Endothelial cell of umbilical vein (primary cell): ENCODE results near the gene NRG3. TPM values are rescaled to one million over a fixed set of nuclear protein-coding genes. Genes with fewer than 3 reads are reported as not detected.

Source experiments
- BruUV-seq: library from RNA; stranded (reverse); fragments of 400-500 nt; replicated peaks from 2 replicates; lab custom pipeline; 2021; lab: Mats Ljungman, UMichigan
- CTCF ChIA-PET: fragments of 300-600, 350-600 bp; sonication (Branson Sonifier 250); formaldehyde crosslinking; loops from one replicate; lab custom pipeline; 2021; ENCODE audit warnings: antibody characterized with exemption, inconsistent platforms; lab: Charles Lee
- POLR2A ChIA-PET: fragments of 300-600, 350-600 bp; sonication (Branson Sonifier 250); formaldehyde crosslinking; loops from one replicate; lab custom pipeline; 2021; ENCODE audit warnings: antibody characterized with exemption, inconsistent platforms; lab: Charles Lee
- DNase-seq: peaks from one replicate; pipeline ENCODE4 v3.0.0-alpha.2; 2011; ENCODE audit warnings: low read depth, low spot score
- FAIRE-seq: peaks from 2 replicates; lab custom pipeline; 2011; peaks lifted over from hg19 to GRCh38; lab: Jason Lieb, UNC
- H2AFZ ChIP-seq: 2 replicates; pipeline ENCODE4 v1.6.0; 2012; ENCODE audit warnings: low read depth, low read length, control low read depth, inconsistent platforms
- H3K27ac ChIP-seq: 2 replicates; pipeline ENCODE4 v1.5.1; 2011; ENCODE audit warnings: low read depth, mild to moderate bottlenecking, control low read depth, low read length, moderate library complexity; ENCODE audit not compliant: insufficient read depth
- H3K27me3 ChIP-seq, 2 experiments: 2 replicates each; pipeline versions ENCODE4 v1.6.0 to v1.6.1; 2011; ENCODE audit warnings: low read length in 2 of 2, mixed read lengths in 1 of 2; ENCODE audit not compliant: control insufficient read depth in 2 of 2, insufficient read depth in 2 of 2
- H3K36me3 ChIP-seq, 2 experiments: 2 replicates in 1 of 2; 3 replicates in 1 of 2; pipeline ENCODE4 v1.5.1; 2011; ENCODE audit warnings: low read length in 2 of 2, mild to moderate bottlenecking in 1 of 2, moderate library complexity in 1 of 2; ENCODE audit not compliant: control insufficient read depth in 2 of 2, insufficient read depth in 2 of 2; ENCODE audit errors: extremely low read depth in 1 of 2
- H3K4me1 ChIP-seq: 3 replicates; pipeline ENCODE4 v1.5.1; 2011; ENCODE audit warnings: mild to moderate bottlenecking, low read length; ENCODE audit not compliant: control insufficient read depth, insufficient read depth; ENCODE audit errors: extremely low read depth
- H3K4me2 ChIP-seq: 2 replicates; pipeline ENCODE4 v1.6.1; 2011; ENCODE audit warnings: low read length, control low read depth, mixed read lengths; ENCODE audit not compliant: insufficient read depth
- H3K4me3 ChIP-seq, 3 experiments: fragments of 200-600 bp in 1 of 3; sonication (generic), shearing (Covaris generic) in 1 of 3; replicated peaks in 1 of 3; 2 replicates each; pipeline ENCODE4 v1.5.1; 2011 to 2016; ENCODE audit warnings: control low read depth in 3 of 3, low read length in 3 of 3, mild to moderate bottlenecking in 2 of 3, inconsistent platforms in 1 of 3, low read depth in 1 of 3, moderate library complexity in 1 of 3; ENCODE audit not compliant: insufficient read depth in 1 of 3
- H3K79me2 ChIP-seq: 2 replicates; pipeline ENCODE4 v1.6.0; 2012; ENCODE audit warnings: low read length, inconsistent platforms; ENCODE audit not compliant: control insufficient read depth, insufficient read depth
- H3K9ac ChIP-seq: replicated peaks from 2 replicates; pipeline ENCODE3; 2011; ENCODE audit warnings: low read length, control low read depth; ENCODE audit not compliant: insufficient read depth; ENCODE audit errors: extremely low read depth
- H3K9me1 ChIP-seq: replicated peaks from 3 replicates; pipeline ENCODE4 v1.6.0; 2011; ENCODE audit warnings: mild to moderate bottlenecking, low read length; ENCODE audit not compliant: control insufficient read depth, insufficient read depth; ENCODE audit errors: extremely low read depth
- H3K9me3 ChIP-seq: replicated peaks from 2 replicates; pipeline ENCODE4 v1.5.1; 2012; ENCODE audit warnings: low read length, inconsistent platforms; ENCODE audit not compliant: control insufficient read depth, insufficient read depth
- H4K20me1 ChIP-seq: replicated peaks from 2 replicates; pipeline ENCODE3; 2011; ENCODE audit warnings: mild to moderate bottlenecking, low read length; ENCODE audit not compliant: control insufficient read depth, insufficient read depth; ENCODE audit errors: extremely low read depth
- CTCF ChIP-seq, 2 donors: IDR thresholded peaks; 1 replicate in 1 of 2; 2 replicates in 1 of 2; pipeline ENCODE4 v1.5.1; 2011; ENCODE audit warnings: low read length in 2 of 2, mild to moderate bottlenecking in 2 of 2, moderate library complexity in 2 of 2, control low read depth in 1 of 2, inconsistent platforms in 1 of 2, low read depth in 1 of 2; ENCODE audit not compliant: insufficient read depth in 1 of 2; ENCODE audit errors: extremely low read depth in 1 of 2
- FOS ChIP-seq: IDR thresholded peaks from 2 replicates; pipeline ENCODE4 v1.6.1; 2011; ENCODE audit warnings: mild to moderate bottlenecking, low read length, moderate library complexity, borderline replicate concordance; ENCODE audit not compliant: insufficient read depth
- GATA2 ChIP-seq: IDR thresholded peaks from 2 replicates; pipeline ENCODE4 v1.7.0; 2011; ENCODE audit warnings: low read depth, mild to moderate bottlenecking, moderate library complexity, mixed read lengths, low read length; ENCODE audit not compliant: insufficient read length, insufficient read depth
- JUN ChIP-seq: IDR thresholded peaks from 2 replicates; pipeline ENCODE4 v1.6.1; 2011; ENCODE audit warnings: borderline replicate concordance, low read depth; ENCODE audit not compliant: insufficient read length, insufficient read depth
- MAX ChIP-seq: IDR thresholded peaks from 2 replicates; pipeline ENCODE4 v1.6.1; 2011; ENCODE audit not compliant: insufficient read depth, insufficient read length
- MYC ChIP-seq: IDR thresholded peaks from one replicate; pipeline ENCODE4 v1.6.1; 2011; ENCODE audit warnings: mild to moderate bottlenecking, low read depth, low read length
- POLR2A ChIP-seq: IDR thresholded peaks from 2 replicates; pipeline ENCODE4 v1.6.1; 2012; ENCODE audit warnings: low read depth, mild to moderate bottlenecking, control low read depth, low read length
- dilution Hi-C: fragments of 300-500 bp; cut with MboI; formaldehyde crosslinking; loops from one replicate; pipeline ENCODE4 v1.15.0; 2019; ENCODE audit warnings: low sequenced_read_pairs; ENCODE audit not compliant: extremely low pct_ligation_motif_present
- intact Hi-C: fragments of 100-400 bp; cut with micrococcal nuclease; formaldehyde crosslinking; loops from one replicate; pipeline ENCODE4 v1.10.0; 2022
- polyA plus RNA-seq, 4 experiments: library from polyadenylated mRNA; depleted of rRNA in 3 of 4; stranded (reverse) in 3 of 4; unstranded in 1 of 4; fragments of >200 nt; gene quantifications; 2 replicates each; pipeline versions ENCODE4 v1.2.1 to v1.2.3, GENCODE V29; 2011 to 2012; ENCODE audit warnings: missing spikeins in 1 of 4
- total RNA-seq: library from RNA; stranded (reverse); gene quantifications from 2 replicates; pipeline ENCODE4 v1.2.3, GENCODE V29; 2021

NRG3 gene
- total and polyA plus RNA-seq, 2 donors (not counting 3 experiments of a cell fraction or from before 2014, with no cell fraction given) = 1.9 to 3.9 TPM

DNA sequence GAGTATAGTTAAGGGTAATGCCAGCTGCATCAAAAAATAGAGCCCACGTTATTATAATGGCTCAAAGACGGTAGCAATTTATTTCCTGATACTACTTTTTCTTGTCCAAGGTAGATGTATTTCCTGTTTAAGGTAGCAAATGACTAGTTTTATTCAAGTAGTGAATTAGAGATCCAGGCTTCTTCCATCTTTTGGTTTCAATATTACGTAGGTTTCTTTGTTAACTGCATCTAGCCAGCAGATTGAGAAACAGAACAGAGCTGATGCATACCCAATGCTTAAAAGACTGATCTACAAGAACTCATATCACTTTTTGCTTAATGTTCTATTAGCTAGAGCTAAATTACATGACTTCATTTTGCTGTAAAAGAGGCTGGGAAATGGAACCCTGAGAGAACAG is 992.1 kb downstream of the NRG3 start:
- Histone ChIP-seq H3K4me2 (no peak overlapping the region), H3K4me1 (no peaks in the 10 kb centered on the region), H3K9ac (no peak overlapping the region), H3K36me3 (no peaks in the 10 kb centered on the region), H2AFZ (no peak overlapping the region), H3K27me3 (no peaks in the 10 kb centered on the region), H3K79me2 (no peaks in the 10 kb centered on the region), H3K9me3 (no peaks in the 10 kb centered on the region), H3K27ac (no peak overlapping the region), H4K20me1 (no peaks in the 10 kb centered on the region), H3K9me1 (no peaks in the 10 kb centered on the region), H3K4me3 (no peak overlapping the region)
- DNase-seq = no peak
- FAIRE-seq = no peak
- intact Hi-C loops (no loop called here), dilution Hi-C loops (no loop called here)
- POLR2A ChIA-PET = no interaction called here
- no TSS peak for BruUV-seq
- CTCF ChIA-PET = interaction anchor here (0.6 kb wide), 1 partner anchor 17 kb away, joined by 3 read pairs; no protein-coding TSS in a partner anchor
- TF ChIP-seq POLR2A = no peak
- TF ChIP-seq GATA2 = no peak
- no peak for TF ChIP-seq MAX
- TF ChIP-seq MYC = no peak
- TF ChIP-seq JUN = no peak
- no peak for TF ChIP-seq CTCF (IDR thresholded peaks at IDR 0.05; ENCODE audit: extremely low read depth in 1 of 2, insufficient read depth in 1 of 2, low read depth in 1 of 2, low read length in 2 of 2)

DNA sequence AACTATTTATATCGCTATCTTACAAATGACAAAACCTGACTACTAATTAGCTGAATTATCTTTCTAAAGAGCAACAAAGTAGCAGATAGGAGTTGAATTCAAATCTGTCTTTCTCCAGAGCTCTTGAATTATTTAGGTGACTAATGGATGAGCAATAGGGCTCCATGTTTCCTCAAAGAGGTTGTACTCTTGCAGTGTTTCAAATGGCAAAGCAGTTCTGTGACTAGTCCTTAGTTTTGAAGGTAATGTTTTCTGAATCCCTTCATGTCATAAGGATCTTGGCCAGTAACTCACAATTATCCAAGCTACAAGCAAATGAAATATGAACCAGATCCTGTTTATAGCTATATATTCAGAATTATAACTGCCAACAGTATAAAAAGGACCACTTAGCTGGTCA is 999.7 kb downstream of the NRG3 start:
- H3K27me3 ChIP-seq = no peaks in the 10 kb centered on the region
- H4K20me1 ChIP-seq = no peaks in the 10 kb centered on the region
- DNase-seq (no peak), FAIRE-seq (no peak)
- CTCF ChIA-PET = no interaction called here
- intact Hi-C loops (no loop called here), dilution Hi-C loops (no loop called here)
- no TSS peak for BruUV-seq
- no peak overlapping the region for H3K27ac ChIP-seq
- POLR2A ChIA-PET = no interaction called here
- no peaks in the 10 kb centered on the region for H3K36me3 ChIP-seq
- no peak overlapping the region for H2AFZ ChIP-seq
- H3K9me1 ChIP-seq = no peaks in the 10 kb centered on the region
- H3K4me1 ChIP-seq = no peaks in the 10 kb centered on the region
- H3K9ac ChIP-seq = no peak overlapping the region
- H3K4me2 ChIP-seq = no peak overlapping the region
- no peak overlapping the region for H3K4me3 ChIP-seq
- TF ChIP-seq GATA2 (no peak), JUN (no peak), POLR2A (no peak), MYC (no peak), MAX (no peak), FOS (no peak)
- H3K9me3 ChIP-seq = no peaks in the 10 kb centered on the region
- H3K79me2 ChIP-seq = no peaks in the 10 kb centered on the region
